ENCODE data around the gene PPFIA1. TPM values are rescaled to one million over a fixed set of nuclear protein-coding genes. Genes with fewer than 3 reads are reported as not detected.

PPFIA1 gene
- total and polyA plus RNA-seq, 2 of the 8 experiments (the other 6 are each of a cell fraction or from before 2014, with no cell fraction given): 44.3 to 73.5 TPM

GRCh38 chr11:70407121-70407520, 136.6 kb downstream of the PPFIA1 start (continued):
- TF ChIP-seq MAFK (IDR thresholded peaks at IDR 0.05; ENCODE audit: low read depth, low read length) (no peak), FOSL1 (IDR thresholded peaks at IDR 0.05; ENCODE audit: insufficient read depth, low read depth, low read length) (no peak), CBX5 (IDR thresholded peaks at IDR 0.05; ENCODE audit: low read depth, low read length) (no peak), TAF1 (IDR thresholded peaks at IDR 0.05; ENCODE audit: low read depth, low read length) (no peak), SAP30 (IDR thresholded peaks at IDR 0.05; ENCODE audit: insufficient read depth, insufficient replicate concordance, low read length) (no peak), GABPA (IDR thresholded peaks at IDR 0.05; ENCODE audit: borderline replicate concordance, insufficient read depth, low read length) (no peak)

Measured in H1 (cell line).